Measurements from ENCODE around the gene ESF1. TPM values are rescaled to one million over a fixed set of nuclear protein-coding genes. Genes with fewer than 3 reads are reported as not detected.

The ESF1 gene
- total RNA-seq (13.8 and 13.9 TPM in 2 replicates), polyA plus RNA-seq (0.81 and 1.9 TPM in 2 replicates), polyA minus RNA-seq (1.3 and 1.9 TPM in 2 replicates)
- 17.9 TPM for total RNA-seq (2013)

- Histone ChIP-seq H3K9ac (ENCODE audit: low read length) (peak within 1 kb of the TSS; percentile 96), H3K27me3 (replicated peaks in 1 of 4; ENCODE audit: control extremely low read depth in 1 of 4, control insufficient read depth in 3 of 4, insufficient read depth in 4 of 4, low read length in 3 of 4) (no peaks in the 10 kb centered on the region), H3K4me2 (replicated peaks; ENCODE audit: low read depth, low read length, poor library complexity, severe bottlenecking) (peak within 1 kb of the TSS; percentile 92), H3K36me3 (replicated peaks in 1 of 2; ENCODE audit: control extremely low read depth in 1 of 2, control insufficient read depth in 1 of 2, extremely low read depth in 1 of 2, insufficient read depth in 2 of 2, low read length in 1 of 2) (peaks cover 0 to 31% of the 10 kb centered on the region in 2 experiments), H2AFZ (ENCODE audit: insufficient read depth, low read depth, low read length, poor library complexity, severe bottlenecking) (peak within 1 kb of the TSS; percentile 99), H3K4me1 (ENCODE audit: control insufficient read depth in 2 of 2, insufficient read depth in 2 of 2, low read length in 2 of 2) (peaks cover 19 to 23% of the 10 kb centered on the region in 2 donors), H4K20me1 (ENCODE audit: control insufficient read depth, insufficient read depth, low read length, poor library complexity, severe bottlenecking) (no peaks in the 10 kb centered on the region), H3K9me3 (ENCODE audit: control extremely low read depth in 1 of 3, control insufficient read depth in 2 of 3, insufficient read depth in 1 of 3, low read length in 2 of 3) (no peaks in the 10 kb centered on the region), H3K4me3 (ENCODE audit: control extremely low read depth in 1 of 5, extremely low read depth in 1 of 5, insufficient read depth in 1 of 5, low read depth in 2 of 5, low read length in 4 of 5) (peak within 1 kb of the TSS; percentile 68 to 91 (median 85)), H3K79me2 (ENCODE audit: control insufficient read depth, insufficient read depth, low read length) (peaks cover 67% of the 10 kb centered on the region), H3K27ac (ENCODE audit: low read length in 2 of 2) (peak within 1 kb of the TSS; percentile 85 to 91)
- ATAC-seq (ENCODE audit: low read depth) (peak; percentile 98), DNase-seq (peak; percentile 95)
- Mint-ChIP-seq H3K9me3 (ENCODE audit: insufficient read depth) (no peaks in the 10 kb centered on the region), H3K27ac (peak within 1 kb of the TSS; percentile 96), H3K27me3 (no peaks in the 10 kb centered on the region), H3K4me1 (peaks cover 49% of the 10 kb centered on the region), H3K4me3 (peak within 1 kb of the TSS; percentile 98)
- no peak for TF ChIP-seq EZH2 (IDR thresholded peaks at IDR 0.05; ENCODE audit: borderline replicate concordance, insufficient read depth, low read depth, low read length, poor library complexity, severe bottlenecking)
- TF ChIP-seq CTCF (IDR thresholded peaks at IDR 0.05): no peak
- intact Hi-C loops (cut with micrococcal nuclease): loop anchor here (1.0 to 5.0 kb wide), 2 partner anchors 146 to 668 kb away; no protein-coding TSS in a partner anchor
- POLR2A ChIA-PET: no interaction called here
- under 1% methylated on average over 53 of the region's 54 CpGs for WGBS (ENCODE audit: insufficient coverage)
- CTCF ChIA-PET: interaction anchor here (0.9 to 3.3 kb wide), 3 partner anchors 9 to 666 kb away, joined by 3 to 33 read pairs (median 4); no protein-coding TSS in a partner anchor
These were observed at the start of gene ESF1, which contains the start of gene NDUFAF5 for GRCh38 chr20:13784893-13785715. Gene ESF1 (minus strand): TSS chr20:13784919. CDS start chr20:13783140, 1,779 bp downstream. Gene NDUFAF5 (plus strand): TSS chr20:13785028. CDS start chr20:13785069, 41 bp downstream.

- no peaks in the 10 kb centered on the region for H3K4me1 ChIP-seq (ENCODE audit: control insufficient read depth in 2 of 2, insufficient read depth in 2 of 2, low read length in 2 of 2)
- no peak overlapping the region for H3K27ac Mint-ChIP-seq
These were observed 46.8 kb upstream of the ESF1 start for GRCh38 chr20:13831476-13831875.

More at GRCh38 chr20:13831476-13831875, 46.8 kb upstream of the ESF1 start:
- H3K4me2 ChIP-seq (replicated peaks; ENCODE audit: low read depth, low read length, poor library complexity, severe bottlenecking): no peak overlapping the region
- no peak overlapping the region for H3K4me3 Mint-ChIP-seq
- TF ChIP-seq EZH2 (IDR thresholded peaks at IDR 0.05; ENCODE audit: borderline replicate concordance, insufficient read depth, low read depth, low read length, poor library complexity, severe bottlenecking) (no peak), CTCF (IDR thresholded peaks at IDR 0.05) (no peak)
- H3K9ac ChIP-seq (ENCODE audit: low read length): no peak overlapping the region
- H3K9me3 ChIP-seq (ENCODE audit: control extremely low read depth in 1 of 3, control insufficient read depth in 2 of 3, insufficient read depth in 1 of 3, low read length in 2 of 3): no peaks in the 10 kb centered on the region
- ATAC-seq (ENCODE audit: low read depth) (no peak), DNase-seq (no peak)
- no peaks in the 10 kb centered on the region for H3K9me3 Mint-ChIP-seq (ENCODE audit: insufficient read depth)
- no peak overlapping the region for H2AFZ ChIP-seq (ENCODE audit: insufficient read depth, low read depth, low read length, poor library complexity, severe bottlenecking)
- H3K79me2 ChIP-seq (ENCODE audit: control insufficient read depth, insufficient read depth, low read length): no peaks in the 10 kb centered on the region
- H3K4me1 Mint-ChIP-seq: no peaks in the 10 kb centered on the region
- ChIA-PET POLR2A (no interaction called here), CTCF (no interaction called here)
- H3K36me3 ChIP-seq (replicated peaks in 1 of 2; ENCODE audit: control extremely low read depth in 1 of 2, control insufficient read depth in 1 of 2, extremely low read depth in 1 of 2, insufficient read depth in 2 of 2, low read length in 1 of 2): no peaks in the 10 kb centered on the region
- no peaks in the 10 kb centered on the region for H4K20me1 ChIP-seq (ENCODE audit: control insufficient read depth, insufficient read depth, low read length, poor library complexity, severe bottlenecking)
- no peak overlapping the region for H3K4me3 ChIP-seq (ENCODE audit: control extremely low read depth in 1 of 5, extremely low read depth in 1 of 5, insufficient read depth in 1 of 5, low read depth in 2 of 5, low read length in 4 of 5)
- peaks cover 0 to 4% (median 0%) of the 10 kb centered on the region in 4 experiments for H3K27me3 ChIP-seq (replicated peaks in 1 of 4; ENCODE audit: control extremely low read depth in 1 of 4, control insufficient read depth in 3 of 4, insufficient read depth in 4 of 4, low read length in 3 of 4)
- H3K27me3 Mint-ChIP-seq: peaks cover 18% of the 10 kb centered on the region
- intact Hi-C loops (cut with micrococcal nuclease): no loop called here
- WGBS (ENCODE audit: insufficient coverage): 82% methylated on average over 2 of the region's 3 CpGs
- no peak overlapping the region for H3K27ac ChIP-seq (ENCODE audit: low read length in 2 of 2)
